NCI-H2029 treated with DMSO at 0.1 percent for 48 hours (cell line): Measurements from ENCODE around the gene KLF13.

Source experiments
- DNase-seq: peaks from one replicate; lab custom pipeline; 2025; lab: John Stamatoyannopoulos, UW

Gene KLF13

GRCh38 chr15:31383139-31383538 is 56.5 kb downstream of the KLF13 start:
- no peak for DNase-seq

DNA sequence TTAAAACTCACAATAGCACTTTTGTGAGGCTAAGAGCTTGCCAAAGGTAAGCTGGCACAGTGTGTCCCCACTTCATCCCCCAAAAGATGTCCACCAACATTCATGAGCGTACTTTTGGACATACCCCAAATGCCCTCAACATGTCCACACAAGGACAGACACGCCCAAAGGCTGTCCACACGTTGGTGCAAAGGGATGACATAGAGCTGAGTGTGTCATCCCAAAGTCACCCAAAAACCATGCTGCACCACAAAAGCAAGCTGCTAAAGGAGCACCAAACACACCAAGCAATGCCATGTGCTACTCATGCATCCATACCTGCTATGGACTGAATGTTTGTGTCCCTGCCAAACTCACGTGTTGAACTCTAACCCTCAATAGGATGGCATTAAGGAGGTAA is 57.9 kb downstream of the KLF13 start:
- no peak for DNase-seq

DNA sequence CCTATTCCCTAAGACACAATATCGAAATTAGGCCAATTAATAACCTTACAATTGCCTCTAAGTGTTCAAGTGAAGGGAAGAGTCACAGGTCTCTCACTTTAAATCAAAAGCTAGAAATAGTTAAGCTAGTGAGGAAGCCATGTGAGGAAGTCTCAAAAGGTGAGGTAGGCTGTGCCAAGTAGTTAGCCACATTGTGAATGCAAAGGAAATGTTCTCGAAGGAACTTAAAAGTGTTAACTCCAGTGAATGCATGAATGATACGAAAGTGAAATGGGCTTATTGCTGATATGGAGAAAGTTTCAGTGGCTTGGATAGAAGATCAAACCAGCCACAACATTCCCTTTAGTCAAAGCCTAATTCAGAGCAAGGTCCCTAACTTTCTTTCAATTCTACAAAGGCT is 59.1 kb downstream of the KLF13 start:
- DNase-seq, result no peak

- no peak for DNase-seq
Measured at GRCh38 chr15:31387092-31387478, 60.5 kb downstream of the KLF13 start.

DNA sequence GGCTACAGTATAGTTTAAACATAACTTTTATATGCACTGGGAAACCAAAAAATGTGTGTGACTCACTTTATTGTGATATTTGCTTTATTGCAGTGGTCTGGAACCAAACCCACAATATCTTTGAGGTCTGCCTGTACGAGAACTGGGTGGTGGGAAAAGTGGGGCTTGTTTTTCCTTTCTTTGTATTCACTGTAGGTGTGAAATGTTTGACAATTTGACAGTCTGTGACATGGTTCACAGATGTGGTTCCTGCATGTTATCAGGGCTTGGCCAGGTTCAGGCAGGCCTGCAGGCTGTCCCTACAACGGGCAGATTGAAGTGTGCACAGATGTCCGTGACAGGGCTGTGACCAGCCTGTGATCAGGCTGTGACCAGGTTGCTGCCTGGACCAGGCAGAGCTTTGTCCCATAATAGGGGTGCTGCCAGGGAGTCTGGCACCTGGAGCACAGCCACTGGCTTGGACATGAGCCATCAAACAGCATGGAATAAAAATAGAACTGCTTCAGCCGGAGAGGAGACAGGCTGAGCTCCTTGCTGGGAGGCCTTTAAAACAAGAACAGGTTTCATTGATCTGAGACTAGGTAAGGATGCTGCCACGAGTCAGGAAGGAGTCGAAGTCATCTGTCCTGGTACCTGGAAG is 61.0 kb downstream of the KLF13 start:
- DNase-seq, result peak; percentile 9

GRCh38 chr15:31389576-31389975 is 62.9 kb downstream of the KLF13 start:
- no peak for DNase-seq

- no peak for DNase-seq
Measured at GRCh38 chr15:31390029-31390428, 63.4 kb downstream of the KLF13 start.

- no peak for DNase-seq
Measured at GRCh38 chr15:31390777-31391486, 64.3 kb downstream of the KLF13 start.

GRCh38 chr15:31391687-31392671 is 65.3 kb downstream of the KLF13 start:
- DNase-seq, result no peak

DNA sequence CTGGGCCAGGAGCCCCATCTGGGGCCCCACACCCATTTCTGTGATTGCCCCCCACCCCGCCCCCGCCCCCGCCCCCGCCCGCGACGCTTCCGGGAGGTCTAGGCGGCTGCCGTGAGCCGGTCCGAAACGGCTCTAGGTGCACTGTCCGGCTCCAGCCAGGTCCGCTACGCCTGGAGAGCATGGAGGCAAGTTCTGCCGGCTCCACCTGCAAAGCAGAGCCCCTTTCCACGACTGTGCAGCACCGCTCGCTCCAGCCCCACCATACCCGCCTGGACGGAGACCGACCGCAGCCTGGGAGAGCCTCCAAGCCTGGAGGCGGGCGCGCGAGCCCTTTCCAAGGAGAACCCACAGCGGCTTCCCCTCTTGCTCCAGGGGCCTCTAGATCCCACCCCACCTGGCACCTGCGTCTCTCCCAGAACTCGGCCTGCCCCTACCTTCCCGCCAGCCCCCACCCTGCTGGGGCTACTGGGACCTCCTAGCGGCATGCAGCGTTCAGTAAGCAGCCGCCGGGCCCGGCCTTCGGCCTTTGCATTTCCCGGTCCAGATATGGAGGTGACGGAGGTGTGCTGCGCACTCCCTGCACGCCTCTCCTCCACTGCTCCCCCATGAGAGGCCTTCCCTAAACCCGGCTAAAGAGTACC is 66.2 kb downstream of the KLF13 start:
- DNase-seq, result no peak

GRCh38 chr15:31393444-31394091 is 66.9 kb downstream of the KLF13 start:
- DNase-seq, result no peak

DNA sequence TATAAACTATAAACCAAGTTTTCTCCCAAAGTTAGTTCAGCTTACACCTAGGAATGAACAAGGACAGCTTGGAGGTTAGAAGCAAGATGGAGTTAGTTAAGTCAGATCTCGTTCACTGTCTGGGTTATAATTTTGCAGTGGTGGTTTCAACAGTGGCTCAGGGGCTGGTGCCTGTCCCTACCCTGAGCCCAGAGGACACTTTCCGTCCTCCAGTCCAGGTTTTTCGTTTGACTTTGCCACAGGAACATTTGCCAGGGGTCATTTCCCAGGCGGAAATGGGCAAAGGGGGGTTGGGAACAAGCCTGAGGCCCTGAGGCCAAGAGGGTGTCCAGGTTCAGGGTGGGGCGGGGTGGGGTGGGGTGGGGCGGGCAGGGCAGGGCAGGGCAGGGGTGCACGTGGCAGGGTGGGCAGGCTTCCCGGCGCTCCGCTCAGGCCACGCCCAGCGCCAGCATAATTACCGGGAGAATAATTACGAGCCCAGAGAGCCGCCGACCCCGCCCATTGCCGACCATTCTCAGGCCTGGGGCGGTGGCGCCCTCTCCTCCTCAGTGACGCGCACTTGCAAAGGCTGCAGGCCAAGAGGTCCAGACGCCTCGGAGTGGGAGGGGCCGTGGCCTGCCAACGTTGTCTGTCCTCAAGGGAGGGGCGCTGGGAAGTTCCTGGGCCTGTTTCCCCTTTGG is 70.4 kb downstream of the KLF13 start:
- DNase-seq, result peak; percentile 17

GRCh38 chr15:31397851-31398661 is 71.4 kb downstream of the KLF13 start:
- DNase-seq, result no peak

GRCh38 chr15:31398677-31399301 is 72.2 kb downstream of the KLF13 start:
- DNase-seq, result no peak

DNA sequence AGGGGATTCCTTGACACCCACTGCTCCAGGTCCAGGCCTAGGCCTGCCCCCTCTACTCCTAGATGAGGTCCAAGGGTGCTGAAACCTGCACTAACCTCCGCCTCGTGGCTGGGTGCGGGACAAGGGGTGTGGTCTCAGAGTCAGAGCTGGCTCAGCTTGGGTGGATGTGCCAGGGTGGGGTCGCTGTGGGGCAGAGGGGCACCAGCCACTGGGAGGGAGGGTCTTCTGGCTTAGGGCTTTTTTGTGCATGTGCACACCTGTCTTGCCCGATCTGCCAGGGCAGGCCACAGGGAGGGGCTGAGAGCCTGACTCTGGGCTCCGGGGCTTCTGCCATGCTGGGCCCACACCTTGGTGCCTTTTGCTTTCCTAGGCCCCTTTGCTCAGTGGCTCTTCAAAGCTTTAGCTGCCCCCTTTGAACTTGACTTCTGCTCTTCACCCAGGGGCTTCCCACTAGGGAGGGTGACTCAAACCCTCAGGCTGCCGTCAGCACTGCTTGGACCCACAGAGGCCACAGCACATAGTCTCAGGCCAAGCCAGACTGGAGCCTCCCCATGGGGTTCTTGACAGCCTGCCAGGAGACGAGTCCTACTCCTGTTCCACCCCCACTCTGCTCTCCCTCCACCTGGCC is 73.0 kb downstream of the KLF13 start:
- DNase-seq, result no peak

DNA sequence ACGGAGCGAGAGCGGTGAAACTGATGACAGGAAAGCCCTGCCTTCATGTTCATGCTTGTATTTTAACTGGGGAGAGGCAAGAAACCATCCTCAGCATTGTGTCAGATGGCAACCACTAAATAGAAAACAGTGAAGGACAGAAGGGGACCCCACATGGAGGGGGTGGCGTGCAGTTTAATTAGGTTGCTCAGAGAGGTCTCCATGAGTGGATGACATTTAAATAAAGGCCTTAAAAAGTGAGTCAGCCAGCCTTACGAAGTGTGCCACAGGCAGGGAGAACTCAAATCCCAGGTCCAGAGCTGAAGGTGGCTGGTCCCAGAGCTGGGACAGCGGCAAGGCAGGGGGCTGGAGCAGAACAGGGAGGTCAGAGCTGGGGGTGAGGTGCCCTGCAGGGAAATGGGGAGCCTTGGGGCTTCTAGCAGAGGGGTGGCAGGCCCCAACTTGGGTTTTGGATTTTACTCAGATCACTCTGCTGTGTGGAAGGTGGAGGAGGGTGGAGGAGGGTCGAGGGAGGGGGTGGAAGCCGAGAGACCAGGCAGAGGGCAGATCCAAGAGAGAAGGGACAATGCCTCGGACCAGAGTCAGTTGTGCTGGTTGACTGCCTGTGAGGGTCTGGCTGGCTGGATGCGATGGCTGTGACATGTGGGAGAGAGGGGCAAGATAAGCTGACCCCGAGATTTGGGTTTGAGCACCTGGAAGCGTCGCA is 73.7 kb downstream of the KLF13 start:
- no peak for DNase-seq

GRCh38 chr15:31401282-31401681 is 74.6 kb downstream of the KLF13 start:
- no peak for DNase-seq

GRCh38 chr15:31402003-31402402 is 75.4 kb downstream of the KLF13 start:
- DNase-seq, result no peak
